Ascending aorta (tissue), 2 donors: ENCODE data around the gene ATXN10. TPM values are rescaled to one million over a fixed set of nuclear protein-coding genes. Genes with fewer than 3 reads are reported as not detected.

ENCODE experiments used
- DNase-seq, 2 donors: peaks; one replicate each; pipeline ENCODE4 v3.0.0-alpha.2; 2019; ENCODE audit warnings: low spot score in 2 of 2
- H3K27ac ChIP-seq, 2 donors: fragments of 200-600 bp; sonication (generic); one replicate each; pipeline ENCODE4 v1.5.1; 2016 to 2017; ENCODE audit warnings: mild to moderate bottlenecking in 1 of 2
- H3K27me3 ChIP-seq: fragments of 200-600 bp; sonication (generic); one replicate; pipeline ENCODE4 v1.5.1; 2017
- H3K36me3 ChIP-seq, 2 donors: fragments of 200-600 bp; sonication (generic); one replicate each; pipeline ENCODE4 v1.5.1; 2016
- H3K4me1 ChIP-seq, 2 donors: fragments of 200-600 bp; sonication (generic); one replicate each; pipeline ENCODE4 v1.5.1; 2016 to 2017; ENCODE audit warnings: mild to moderate bottlenecking in 1 of 2
- H3K4me3 ChIP-seq, 2 donors: fragments of 200-600 bp; sonication (generic); one replicate each; pipeline ENCODE4 v1.5.1; 2016 to 2017; ENCODE audit warnings: mild to moderate bottlenecking in 1 of 2
- H3K9me3 ChIP-seq, 2 donors: fragments of 200-600 bp; sonication (generic); one replicate each; pipeline ENCODE4 v1.5.1; 2016
- CTCF ChIP-seq, 3 experiments: fragments of 200-600 bp in 2 of 3; fragments of 450-650 bp in 1 of 3; sonication (generic) in 2 of 3; IDR thresholded peaks; one replicate each; pipeline ENCODE4 v1.5.1; 2016 to 2019; ENCODE audit warnings: antibody characterized with exemption in 3 of 3, mild to moderate bottlenecking in 1 of 3, moderate library complexity in 1 of 3
- intact Hi-C: fragments of 100-400 bp; cut with DNase I; formaldehyde crosslinking; loops from one replicate; pipeline ENCODE4 v1.15.1; 2023
- total RNA-seq: library from RNA; depleted of rRNA; stranded (reverse); fragments of >200 nt; gene quantifications from one replicate; pipeline ENCODE4 v1.1.0, GENCODE V29; 2016

Gene ATXN10
- total RNA-seq, 1 donor from 2014 or later = 82.1 TPM

GRCh38 chr22:45870011-45870410 is 198.4 kb downstream of the ATXN10 start:
- Histone ChIP-seq H3K4me3 (no peak overlapping the region), H3K9me3 (peaks cover 0 to 4% of the 10 kb centered on the region in 2 donors), H3K27me3 (peaks cover 15% of the 10 kb centered on the region), H3K27ac (no peak overlapping the region), H3K4me1 (peaks cover 9 to 10% of the 10 kb centered on the region in 2 donors), H3K36me3 (no peaks in the 10 kb centered on the region)
- TF ChIP-seq CTCF (IDR thresholded peaks at IDR 0.05) = no peak
- no peak for DNase-seq
- intact Hi-C loops = no loop called here

GRCh38 chr22:45871721-45872120 is 200.1 kb downstream of the ATXN10 start:
- intact Hi-C loops = no loop called here
- no peaks in the 10 kb centered on the region for H3K36me3 ChIP-seq
- H3K9me3 ChIP-seq = peaks cover 0 to 4% of the 10 kb centered on the region in 2 donors
- no peak for TF ChIP-seq CTCF (IDR thresholded peaks at IDR 0.05)
- no peak overlapping the region for H3K4me3 ChIP-seq
- H3K27me3 ChIP-seq = peaks cover 13% of the 10 kb centered on the region
- DNase-seq = no peak
- no peak overlapping the region for H3K27ac ChIP-seq
- H3K4me1 ChIP-seq = peaks cover 7% of the 10 kb centered on the region in 2 donors

- Histone ChIP-seq H3K4me1 (no peaks in the 10 kb centered on the region), H3K4me3 (no peak overlapping the region), H3K27ac (no peak overlapping the region), H3K9me3 (peaks cover 0 to 4% of the 10 kb centered on the region in 2 donors), H3K36me3 (no peaks in the 10 kb centered on the region), H3K27me3 (peaks cover 2% of the 10 kb centered on the region)
- intact Hi-C loops = no loop called here
- DNase-seq = no peak
- no peak for TF ChIP-seq CTCF (IDR thresholded peaks at IDR 0.05)
Measured at GRCh38 chr22:45872659-45873263, 201.1 kb downstream of the ATXN10 start.

GRCh38 chr22:45876136-45877035 is 204.8 kb downstream of the ATXN10 start:
- H3K36me3 ChIP-seq = no peaks in the 10 kb centered on the region
- no peaks in the 10 kb centered on the region for H3K27me3 ChIP-seq
- H3K27ac ChIP-seq = no peak overlapping the region
- peak in 1 of 2 donors; percentile 44 for DNase-seq
- H3K4me1 ChIP-seq = no peaks in the 10 kb centered on the region
- no peak for TF ChIP-seq CTCF (IDR thresholded peaks at IDR 0.05)
- intact Hi-C loops = no loop called here
- H3K4me3 ChIP-seq = no peak overlapping the region
- peaks cover 0 to 4% of the 10 kb centered on the region in 2 donors for H3K9me3 ChIP-seq

- no peaks in the 10 kb centered on the region for H3K27me3 ChIP-seq
Measured at GRCh38 chr22:45877036-45877380, 205.4 kb downstream of the ATXN10 start.

More at GRCh38 chr22:45877036-45877380, 205.4 kb downstream of the ATXN10 start:
- H3K36me3 ChIP-seq = no peaks in the 10 kb centered on the region
- intact Hi-C loops = no loop called here
- peaks cover 0 to 4% of the 10 kb centered on the region in 2 donors for H3K9me3 ChIP-seq
- no peak overlapping the region for H3K27ac ChIP-seq
- peak in 1 of 2 donors; percentile 12 for DNase-seq
- TF ChIP-seq CTCF (IDR thresholded peaks at IDR 0.05) = no peak
- no peak overlapping the region for H3K4me3 ChIP-seq
- H3K4me1 ChIP-seq = no peaks in the 10 kb centered on the region
